PC-9 (cell line): ENCODE data around the gene UVSSA. TPM values are rescaled to one million over a fixed set of nuclear protein-coding genes. Genes with fewer than 3 reads are reported as not detected.

ENCODE experiments used
- BruUV-seq: library from RNA; stranded (reverse); fragments of 400-500 nt; replicated peaks from 2 replicates; lab custom pipeline; 2021; lab: Mats Ljungman, UMichigan
- CTCF ChIA-PET: fragments of 300-600 bp; sonication (Branson Sonifier 250); formaldehyde crosslinking; loops from one replicate; lab custom pipeline; 2022; ENCODE audit warnings: antibody characterized with exemption; lab: Charles Lee
- POLR2A ChIA-PET: fragments of 300-600 bp; sonication (Branson Sonifier 250); formaldehyde crosslinking; loops from one replicate; lab custom pipeline; 2022; ENCODE audit warnings: antibody characterized with exemption; ENCODE audit not compliant: unreplicated experiment; lab: Charles Lee
- DNase-seq, 2 experiments: peaks; one replicate each; pipeline versions ENCODE4 v3.0.0 to v3.0.0-alpha.2; 2015 to 2022; ENCODE audit warnings: mixed read lengths in 1 of 2
- H2AFZ ChIP-seq: fragments of 200-600 bp; sonication (generic); 2 replicates; pipeline ENCODE4 v1.8.1; 2017; ENCODE audit warnings: antibody characterized with exemption
- H3F3A ChIP-seq: fragments of 200-600 bp; sonication (generic); 2 replicates; pipeline ENCODE4 v1.8.1; 2017; ENCODE audit warnings: antibody characterized with exemption, mild to moderate bottlenecking, low read depth; ENCODE audit not compliant: insufficient read depth
- H3K27ac ChIP-seq: fragments of 200-600 bp; sonication (generic); 2 replicates; pipeline ENCODE4 v1.6.1; 2016; ENCODE audit warnings: mixed run types
- H3K27me3 ChIP-seq: fragments of 200-600 bp; sonication (generic); 2 replicates; pipeline ENCODE4 v1.6.1; 2016; ENCODE audit warnings: low read depth, mixed run types; ENCODE audit not compliant: insufficient read depth
- H3K36me3 ChIP-seq: fragments of 200-600 bp; sonication (generic); 2 replicates; pipeline ENCODE4 v1.6.1; 2016; ENCODE audit warnings: low read depth, mixed run types
- H3K4me1 ChIP-seq: fragments of 200-600 bp; sonication (generic); replicated peaks from 2 replicates; pipeline ENCODE4 v1.6.1; 2016; ENCODE audit warnings: mixed run types; ENCODE audit not compliant: insufficient read depth
- H3K4me2 ChIP-seq: fragments of 200-600 bp; sonication (generic); 2 replicates; pipeline ENCODE4 v1.6.1; 2017; ENCODE audit warnings: mixed run types
- H3K4me3 ChIP-seq: fragments of 200-600 bp; sonication (generic); 2 replicates; pipeline ENCODE4 v1.6.1; 2016; ENCODE audit warnings: mixed run types
- H3K79me2 ChIP-seq: fragments of 200-600 bp; sonication (generic); 2 replicates; pipeline ENCODE4 v1.6.1; 2017; ENCODE audit warnings: low read depth, mixed run types
- H3K9me2 ChIP-seq: fragments of 200-600 bp; sonication (generic); 2 replicates; pipeline ENCODE4 v1.8.1; 2017; ENCODE audit warnings: mild to moderate bottlenecking; ENCODE audit not compliant: insufficient read depth
- H3K9me3 ChIP-seq: fragments of 200-600 bp; sonication (generic); 2 replicates; pipeline ENCODE4 v1.8.1; 2016; ENCODE audit warnings: low read depth; ENCODE audit not compliant: insufficient read depth
- H4K20me1 ChIP-seq: fragments of 200-600 bp; sonication (generic); 2 replicates; pipeline ENCODE4 v1.8.1; 2017; ENCODE audit not compliant: insufficient read depth
- EZH2 ChIP-seq: fragments of 200-600 bp; sonication (generic); IDR thresholded peaks from 2 replicates; pipeline ENCODE4 v1.8.0; 2017; ENCODE audit warnings: antibody characterized with exemption, low read depth
- intact Hi-C: fragments of 100-400 bp; cut with micrococcal nuclease; formaldehyde crosslinking; loops from one replicate; pipeline ENCODE4 v1.10.0; 2022; ENCODE audit not compliant: unreplicated experiment
- total RNA-seq: library from RNA; stranded (reverse); gene quantifications from 2 replicates; pipeline ENCODE4 v1.2.3, GENCODE V29; 2021
- TF ChIP-seq, protein P1 (sequence below): fragments of 200-600 bp; sonication (generic); conservative IDR thresholded peaks from 2 replicates; pipeline ENCODE4 v1.6.1; 2017; ENCODE audit warnings: mixed run types, antibody characterized with exemption, mild to moderate bottlenecking, moderate library complexity

UVSSA gene
- total RNA-seq, 1 experiment from 2014 or later: 24.3 TPM

- CTCF ChIA-PET: no interaction called here
- BruUV-seq: no TSS peak
- intact Hi-C loops: no loop called here
Observed at GRCh38 chr4:1377606-1378261, 30.7 kb downstream of the UVSSA start.

DNA sequence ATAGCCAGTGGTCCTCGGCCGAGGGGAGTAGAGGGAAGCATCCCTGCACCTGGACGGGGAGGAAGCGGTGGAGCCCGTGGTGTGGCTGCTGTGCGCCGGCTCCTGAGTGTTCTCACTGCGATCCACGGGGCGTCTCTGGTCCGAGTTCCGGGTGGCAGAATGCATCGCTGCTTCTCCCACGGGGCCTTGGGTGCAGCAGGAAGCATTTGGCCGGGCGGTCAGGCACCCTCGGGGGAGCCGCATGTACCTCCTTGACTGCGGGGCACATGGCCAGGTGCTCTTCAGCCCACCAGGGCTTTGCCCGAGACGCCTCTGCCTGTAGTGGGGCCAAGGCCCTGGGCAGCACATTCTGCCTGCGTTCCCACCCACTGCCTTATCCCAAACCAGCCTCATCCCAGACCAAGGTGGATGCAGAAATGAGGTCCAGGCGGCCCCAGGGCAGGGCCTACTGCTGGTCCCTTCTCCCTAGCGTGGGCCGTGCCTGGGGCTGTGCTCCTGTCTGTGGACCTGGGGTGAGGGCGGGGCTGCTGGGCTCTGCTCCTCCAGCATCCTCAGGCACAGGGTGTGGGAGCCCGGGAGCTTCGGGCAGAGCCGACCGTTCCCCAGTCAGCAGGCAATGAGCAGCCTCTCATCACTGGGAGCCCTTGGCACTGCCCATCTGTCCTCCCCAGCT lies 31.7 kb downstream of the UVSSA start:
- TF ChIP-seq, protein P1, sequence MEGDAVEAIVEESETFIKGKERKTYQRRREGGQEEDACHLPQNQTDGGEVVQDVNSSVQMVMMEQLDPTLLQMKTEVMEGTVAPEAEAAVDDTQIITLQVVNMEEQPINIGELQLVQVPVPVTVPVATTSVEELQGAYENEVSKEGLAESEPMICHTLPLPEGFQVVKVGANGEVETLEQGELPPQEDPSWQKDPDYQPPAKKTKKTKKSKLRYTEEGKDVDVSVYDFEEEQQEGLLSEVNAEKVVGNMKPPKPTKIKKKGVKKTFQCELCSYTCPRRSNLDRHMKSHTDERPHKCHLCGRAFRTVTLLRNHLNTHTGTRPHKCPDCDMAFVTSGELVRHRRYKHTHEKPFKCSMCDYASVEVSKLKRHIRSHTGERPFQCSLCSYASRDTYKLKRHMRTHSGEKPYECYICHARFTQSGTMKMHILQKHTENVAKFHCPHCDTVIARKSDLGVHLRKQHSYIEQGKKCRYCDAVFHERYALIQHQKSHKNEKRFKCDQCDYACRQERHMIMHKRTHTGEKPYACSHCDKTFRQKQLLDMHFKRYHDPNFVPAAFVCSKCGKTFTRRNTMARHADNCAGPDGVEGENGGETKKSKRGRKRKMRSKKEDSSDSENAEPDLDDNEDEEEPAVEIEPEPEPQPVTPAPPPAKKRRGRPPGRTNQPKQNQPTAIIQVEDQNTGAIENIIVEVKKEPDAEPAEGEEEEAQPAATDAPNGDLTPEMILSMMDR: no peak
- TF ChIP-seq EZH2: no peak
- DNase-seq: no peak
- no peaks in the 10 kb centered on the region for H3K9me3 ChIP-seq
- BruUV-seq: no TSS peak
- no peaks in the 10 kb centered on the region for H3K79me2 ChIP-seq
- H3K9me2 ChIP-seq: no peaks in the 10 kb centered on the region
- H3K4me3 ChIP-seq: no peak overlapping the region
- intact Hi-C loops: no loop called here
- no peaks in the 10 kb centered on the region for H3K36me3 ChIP-seq
- no peak overlapping the region for H2AFZ ChIP-seq
- no peak overlapping the region for H3K4me2 ChIP-seq
- no peaks in the 10 kb centered on the region for H3K4me1 ChIP-seq
- H3K27ac ChIP-seq: no peak overlapping the region
- no peaks in the 10 kb centered on the region for H3F3A ChIP-seq
- no peaks in the 10 kb centered on the region for H3K27me3 ChIP-seq
- H4K20me1 ChIP-seq: no peaks in the 10 kb centered on the region
- CTCF ChIA-PET: no interaction called here
- POLR2A ChIA-PET: no interaction called here

More at GRCh38 chr4:1377606-1378261, 30.7 kb downstream of the UVSSA start:
- no peaks in the 10 kb centered on the region for H3K27me3 ChIP-seq
- no peak overlapping the region for H3K27ac ChIP-seq
- no peak overlapping the region for H3K4me2 ChIP-seq
- DNase-seq: no peak
- H2AFZ ChIP-seq: no peak overlapping the region
- no peak overlapping the region for H3K4me3 ChIP-seq
- POLR2A ChIA-PET: no interaction called here
- no peaks in the 10 kb centered on the region for H3K4me1 ChIP-seq
- no peaks in the 10 kb centered on the region for H3K79me2 ChIP-seq
- H3K9me3 ChIP-seq: no peaks in the 10 kb centered on the region
- H3K36me3 ChIP-seq: no peaks in the 10 kb centered on the region
- TF ChIP-seq, protein P1: no peak
- no peak for TF ChIP-seq EZH2
- no peaks in the 10 kb centered on the region for H3K9me2 ChIP-seq
- no peaks in the 10 kb centered on the region for H4K20me1 ChIP-seq
- no peaks in the 10 kb centered on the region for H3F3A ChIP-seq

DNA sequence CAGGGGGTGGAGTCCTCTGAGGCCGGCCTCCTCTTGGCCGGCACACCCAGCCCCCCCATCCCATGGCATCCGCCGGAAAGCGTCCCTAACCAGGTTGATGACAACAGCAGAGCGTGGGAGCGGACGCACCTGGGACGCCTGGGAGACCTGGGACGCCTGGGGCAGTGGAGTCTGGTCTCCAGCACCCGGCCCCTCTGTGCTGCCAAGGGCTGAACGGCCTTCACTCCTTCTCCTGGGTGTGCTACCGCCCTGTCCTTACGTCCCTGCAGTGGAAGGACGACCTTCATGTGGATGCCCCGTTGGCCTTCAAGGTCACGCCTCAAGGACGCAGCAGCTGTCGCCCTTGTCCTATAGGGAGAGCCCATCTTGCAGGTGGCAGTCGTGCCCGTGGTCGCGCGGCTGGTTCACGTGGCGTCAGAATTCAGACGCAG lies 32.4 kb downstream of the UVSSA start:
- H3K27me3 ChIP-seq: no peaks in the 10 kb centered on the region
- CTCF ChIA-PET: no interaction called here
- intact Hi-C loops: no loop called here

More for the DNA sequence above, 32.4 kb downstream of the UVSSA start:
- no TSS peak for BruUV-seq
- Histone ChIP-seq H3K9me3 (no peaks in the 10 kb centered on the region), H2AFZ (no peak overlapping the region), H3K9me2 (no peaks in the 10 kb centered on the region), H3K4me2 (no peak overlapping the region), H3F3A (no peaks in the 10 kb centered on the region), H3K79me2 (no peaks in the 10 kb centered on the region), H3K27ac (no peak overlapping the region), H3K4me1 (no peaks in the 10 kb centered on the region), H3K4me3 (no peak overlapping the region), H3K36me3 (no peaks in the 10 kb centered on the region), H4K20me1 (no peaks in the 10 kb centered on the region)
- TF ChIP-seq EZH2: no peak
- TF ChIP-seq, protein P1: no peak
- POLR2A ChIA-PET: no interaction called here
- no peak for DNase-seq
